ENCODE results near the gene UTF1.

DNA sequence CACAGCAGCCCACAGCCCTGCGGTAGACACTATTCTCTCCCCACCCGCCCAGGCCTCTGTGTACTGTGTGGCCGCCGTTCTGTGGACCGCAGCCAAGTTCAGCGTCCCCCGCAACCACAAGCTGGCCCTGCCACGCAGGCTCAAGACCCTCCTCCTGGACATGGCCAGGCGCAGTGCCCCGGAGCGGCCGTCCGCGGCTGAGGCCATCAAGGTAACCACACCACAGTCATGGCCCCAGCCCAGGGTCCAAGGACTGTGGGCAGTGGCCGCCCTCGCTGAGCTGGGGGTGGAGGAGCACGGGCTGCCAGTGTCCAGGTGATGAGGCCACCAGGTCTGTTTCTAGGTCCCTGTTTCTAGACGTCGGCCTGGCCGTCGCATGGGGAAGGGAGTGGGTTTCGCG lies 34.4 kb upstream of the UTF1 start:
- TF ChIP-seq, protein P1, sequence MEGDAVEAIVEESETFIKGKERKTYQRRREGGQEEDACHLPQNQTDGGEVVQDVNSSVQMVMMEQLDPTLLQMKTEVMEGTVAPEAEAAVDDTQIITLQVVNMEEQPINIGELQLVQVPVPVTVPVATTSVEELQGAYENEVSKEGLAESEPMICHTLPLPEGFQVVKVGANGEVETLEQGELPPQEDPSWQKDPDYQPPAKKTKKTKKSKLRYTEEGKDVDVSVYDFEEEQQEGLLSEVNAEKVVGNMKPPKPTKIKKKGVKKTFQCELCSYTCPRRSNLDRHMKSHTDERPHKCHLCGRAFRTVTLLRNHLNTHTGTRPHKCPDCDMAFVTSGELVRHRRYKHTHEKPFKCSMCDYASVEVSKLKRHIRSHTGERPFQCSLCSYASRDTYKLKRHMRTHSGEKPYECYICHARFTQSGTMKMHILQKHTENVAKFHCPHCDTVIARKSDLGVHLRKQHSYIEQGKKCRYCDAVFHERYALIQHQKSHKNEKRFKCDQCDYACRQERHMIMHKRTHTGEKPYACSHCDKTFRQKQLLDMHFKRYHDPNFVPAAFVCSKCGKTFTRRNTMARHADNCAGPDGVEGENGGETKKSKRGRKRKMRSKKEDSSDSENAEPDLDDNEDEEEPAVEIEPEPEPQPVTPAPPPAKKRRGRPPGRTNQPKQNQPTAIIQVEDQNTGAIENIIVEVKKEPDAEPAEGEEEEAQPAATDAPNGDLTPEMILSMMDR (IDR thresholded peaks at IDR 0.05): no peak
- no peak for TF ChIP-seq EP300 (IDR thresholded peaks at IDR 0.05)
